Measurements from ENCODE around the gene SLC29A1. TPM values are rescaled to one million over a fixed set of nuclear protein-coding genes. Genes with fewer than 3 reads are reported as not detected.

Gene SLC29A1
- total and polyA plus RNA-seq, 9 of the 15 experiments (the other 6 are each of a cell fraction or from before 2014, with no cell fraction given) = 18.9 to 170 (median 57.7) TPM

DNA sequence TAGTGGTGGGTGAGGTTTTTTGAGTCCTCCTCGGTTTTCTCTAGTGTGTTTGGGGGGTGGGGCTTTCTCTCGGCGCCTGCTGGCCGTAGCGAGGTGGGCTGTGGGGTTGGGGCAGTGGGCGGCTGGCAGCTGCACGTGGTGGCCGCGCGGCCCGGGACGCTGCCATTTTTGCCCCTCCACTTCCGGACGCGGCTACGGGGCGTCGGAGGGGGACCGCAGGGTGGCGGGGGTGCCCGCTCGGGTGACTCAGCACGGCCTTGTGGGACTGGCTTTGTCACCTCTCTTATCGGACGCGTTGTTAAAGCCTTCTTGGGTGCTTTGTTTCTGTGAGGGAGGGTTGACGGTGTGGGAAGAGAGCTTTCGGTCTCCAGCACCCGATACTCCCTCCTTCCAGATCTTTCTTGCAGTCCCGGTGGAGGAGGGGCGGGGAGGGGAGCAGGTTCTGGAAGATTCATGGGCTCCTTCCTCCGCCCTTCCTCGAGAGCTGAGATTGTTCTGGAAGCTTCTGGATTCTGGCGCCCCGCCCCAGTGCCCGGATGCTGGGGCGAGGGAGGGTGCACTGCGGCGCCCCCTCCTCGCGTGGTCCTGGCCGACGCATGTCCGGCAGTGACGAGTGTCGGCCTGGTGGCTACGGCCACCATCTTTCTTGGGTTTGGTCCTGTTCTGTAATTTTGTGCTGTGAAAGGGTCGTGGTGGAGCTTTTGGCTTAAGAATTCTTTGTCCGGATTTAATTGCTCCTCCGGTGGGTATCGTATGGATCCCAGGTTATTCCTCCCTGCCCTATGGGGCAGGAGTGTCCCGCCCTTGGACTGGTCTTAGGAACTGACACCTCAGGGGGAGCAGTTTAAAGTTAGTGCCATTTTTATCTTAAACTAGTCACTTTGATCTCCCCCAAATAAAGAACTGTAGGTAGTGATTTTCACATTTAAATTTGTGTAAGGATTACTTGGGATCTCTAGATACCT, 24.2 kb downstream of the SLC29A1 start (continued):
- TF ChIP-seq FOSL1 (tag; conservative IDR thresholded peaks at IDR 0.05) (peak; percentile 98), ZNF778 (CRISPR knock-in tag; IDR thresholded peaks at IDR 0.05) (no peak), MTA2 (IDR thresholded peaks at IDR 0.05; ENCODE audit: low read depth) (no peak), MED1 (CRISPR knock-in tag; IDR thresholded peaks at IDR 0.05; ENCODE audit: borderline replicate concordance) (0 out of 2 replicates have a peak, but pooled peaks have one; percentile 20), FOS (IDR thresholded peaks at IDR 0.05; ENCODE audit: extremely low read depth, insufficient read length) (no peak), ZNF830 (CRISPR knock-in tag; IDR thresholded peaks at IDR 0.05) (no peak; the same call in 1 of the 2 replicates), MAZ (CRISPR knock-in tag; conservative IDR thresholded peaks at IDR 0.05 in 1 of 2, IDR thresholded peaks at IDR 0.05 in 1 of 2) (peak; percentile 98 to 99), RAD51 (IDR thresholded peaks at IDR 0.05; ENCODE audit: borderline replicate concordance, low read depth) (no peak), NCOA2 (IDR thresholded peaks at IDR 0.05; ENCODE audit: partially characterized antibody in 2 of 2) (no peak), SRSF3 (IDR thresholded peaks at IDR 0.05; ENCODE audit: insufficient read depth, low read length) (no peak), ZNF133 (CRISPR knock-in tag; IDR thresholded peaks at IDR 0.05) (no peak), RBM34 (IDR thresholded peaks at IDR 0.05; ENCODE audit: borderline replicate concordance, insufficient read depth, low read length) (no peak), POLR3G (IDR thresholded peaks at IDR 0.05; ENCODE audit: extremely low read depth, insufficient read length, insufficient replicate concordance) (no peak), ZNF174 (CRISPR knock-in tag; IDR thresholded peaks at IDR 0.05) (no peak)
- TF ChIP-seq, protein P1, sequence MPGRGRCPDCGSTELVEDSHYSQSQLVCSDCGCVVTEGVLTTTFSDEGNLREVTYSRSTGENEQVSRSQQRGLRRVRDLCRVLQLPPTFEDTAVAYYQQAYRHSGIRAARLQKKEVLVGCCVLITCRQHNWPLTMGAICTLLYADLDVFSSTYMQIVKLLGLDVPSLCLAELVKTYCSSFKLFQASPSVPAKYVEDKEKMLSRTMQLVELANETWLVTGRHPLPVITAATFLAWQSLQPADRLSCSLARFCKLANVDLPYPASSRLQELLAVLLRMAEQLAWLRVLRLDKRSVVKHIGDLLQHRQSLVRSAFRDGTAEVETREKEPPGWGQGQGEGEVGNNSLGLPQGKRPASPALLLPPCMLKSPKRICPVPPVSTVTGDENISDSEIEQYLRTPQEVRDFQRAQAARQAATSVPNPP (IDR thresholded peaks at IDR 0.05; ENCODE audit: borderline replicate concordance, insufficient read depth, insufficient read length) = no peak
- TF ChIP-seq, protein P2, sequence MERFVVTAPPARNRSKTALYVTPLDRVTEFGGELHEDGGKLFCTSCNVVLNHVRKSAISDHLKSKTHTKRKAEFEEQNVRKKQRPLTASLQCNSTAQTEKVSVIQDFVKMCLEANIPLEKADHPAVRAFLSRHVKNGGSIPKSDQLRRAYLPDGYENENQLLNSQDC (CRISPR knock-in tag; IDR thresholded peaks at IDR 0.05) = 0 out of 2 replicates have a peak, but pooled peaks have one; percentile 18
- TF ChIP-seq, protein P3, sequence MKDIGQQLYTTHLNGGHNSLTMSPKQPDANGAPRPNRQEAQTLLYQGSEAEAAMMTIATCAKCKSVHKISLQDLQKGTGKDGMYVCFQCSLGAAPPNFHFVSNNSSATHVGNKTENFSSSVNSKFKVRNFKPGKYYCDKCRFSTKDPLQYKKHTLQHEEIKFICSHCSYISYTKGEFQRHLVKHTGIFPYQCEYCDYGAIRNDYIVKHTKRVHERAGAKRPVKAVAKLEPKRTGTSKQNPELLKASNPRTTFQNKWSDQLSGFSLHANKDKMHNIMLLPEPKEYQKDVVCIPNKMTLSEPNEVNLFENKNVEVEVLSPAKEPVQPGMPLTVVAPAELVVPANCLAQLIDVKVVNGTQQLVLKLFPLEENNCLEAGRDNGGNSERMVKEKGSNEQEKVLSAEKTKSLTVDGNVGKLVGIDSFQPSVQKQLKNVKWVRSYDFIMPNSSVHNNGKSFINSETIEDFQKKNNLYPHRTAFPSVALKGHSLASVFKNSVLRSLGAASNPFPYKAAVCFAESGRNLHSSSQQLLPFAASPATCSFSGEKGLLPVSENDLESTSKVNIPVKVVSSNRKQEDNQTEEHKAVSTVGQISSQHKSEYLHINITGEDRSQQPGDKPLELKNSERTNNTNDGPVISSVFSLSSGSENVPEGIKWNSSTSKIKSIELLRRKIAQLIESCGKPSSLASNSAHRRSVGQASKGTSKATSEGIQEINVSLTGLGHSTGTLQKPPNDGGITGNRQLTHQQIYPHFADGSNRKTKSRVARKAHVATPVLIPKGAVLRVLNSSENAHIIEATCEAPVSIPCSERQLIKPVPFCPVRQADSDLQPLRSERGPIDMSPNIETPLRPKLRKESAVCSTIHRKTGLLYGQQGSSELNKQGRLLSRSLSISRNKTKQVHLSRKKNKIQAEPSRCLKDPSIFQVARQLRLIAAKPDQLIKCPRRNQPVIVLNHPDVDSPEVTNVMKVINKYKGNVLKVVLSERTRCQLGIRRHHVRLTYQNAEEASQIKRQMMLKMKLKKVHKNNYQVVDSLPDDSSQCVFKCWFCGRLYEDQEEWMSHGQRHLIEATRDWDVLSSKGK (CRISPR knock-in tag; IDR thresholded peaks at IDR 0.05) = 0 out of 2 replicates have a peak, but pooled peaks have one; percentile 31
- TF ChIP-seq, protein P4, sequence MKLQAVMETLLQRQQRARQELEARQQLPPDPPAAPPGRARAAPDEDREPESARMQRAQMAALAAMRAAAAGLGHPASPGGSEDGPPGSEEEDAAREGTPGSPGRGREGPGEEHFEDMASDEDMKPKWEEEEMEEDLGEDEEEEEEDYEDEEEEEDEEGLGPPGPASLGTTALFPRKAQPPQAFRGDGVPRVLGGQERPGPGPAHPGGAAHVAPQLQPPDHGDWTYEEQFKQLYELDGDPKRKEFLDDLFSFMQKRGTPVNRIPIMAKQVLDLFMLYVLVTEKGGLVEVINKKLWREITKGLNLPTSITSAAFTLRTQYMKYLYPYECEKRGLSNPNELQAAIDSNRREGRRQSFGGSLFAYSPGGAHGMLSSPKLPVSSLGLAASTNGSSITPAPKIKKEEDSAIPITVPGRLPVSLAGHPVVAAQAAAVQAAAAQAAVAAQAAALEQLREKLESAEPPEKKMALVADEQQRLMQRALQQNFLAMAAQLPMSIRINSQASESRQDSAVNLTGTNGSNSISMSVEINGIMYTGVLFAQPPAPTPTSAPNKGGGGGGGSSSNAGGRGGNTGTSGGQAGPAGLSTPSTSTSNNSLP (IDR thresholded peaks at IDR 0.05; ENCODE audit: borderline replicate concordance, low read depth, low read length) = no peak
